Stimulated activated CD8-positive, alpha-beta memory T cell treated with anti-CD3 and anti-CD28 coated beads, Interleukin-4, amount 100 ng/mL, for 1 hour (primary cell): ENCODE measurements around the gene SLC22A16.

Source experiments
- DNase-seq, 2 donors: peaks; one replicate each; pipeline ENCODE4 v3.0.0-alpha.2; 2020; ENCODE audit warnings: low read depth in 2 of 2, low spot score in 1 of 2

SLC22A16 gene

DNA sequence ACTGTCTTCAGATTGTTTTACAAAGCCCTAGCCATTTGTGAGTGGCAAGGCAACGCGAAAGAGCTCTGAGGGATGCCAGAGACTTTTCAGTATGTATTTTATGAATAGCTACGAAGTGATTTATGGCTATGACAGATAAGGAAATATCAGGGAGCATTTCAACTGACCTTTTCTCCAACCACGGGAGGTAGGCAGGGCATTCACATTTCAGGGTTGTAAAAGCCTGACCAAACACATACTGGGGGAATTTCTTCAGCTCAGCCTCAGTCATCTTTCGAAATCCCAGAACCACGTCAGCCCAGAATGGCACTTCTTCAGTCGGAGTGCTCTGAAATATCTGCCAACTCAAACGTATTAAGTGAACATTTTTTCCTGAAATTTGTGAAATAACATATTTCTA, 71.8 kb downstream of the SLC22A16 start:
- no peak for DNase-seq

DNA sequence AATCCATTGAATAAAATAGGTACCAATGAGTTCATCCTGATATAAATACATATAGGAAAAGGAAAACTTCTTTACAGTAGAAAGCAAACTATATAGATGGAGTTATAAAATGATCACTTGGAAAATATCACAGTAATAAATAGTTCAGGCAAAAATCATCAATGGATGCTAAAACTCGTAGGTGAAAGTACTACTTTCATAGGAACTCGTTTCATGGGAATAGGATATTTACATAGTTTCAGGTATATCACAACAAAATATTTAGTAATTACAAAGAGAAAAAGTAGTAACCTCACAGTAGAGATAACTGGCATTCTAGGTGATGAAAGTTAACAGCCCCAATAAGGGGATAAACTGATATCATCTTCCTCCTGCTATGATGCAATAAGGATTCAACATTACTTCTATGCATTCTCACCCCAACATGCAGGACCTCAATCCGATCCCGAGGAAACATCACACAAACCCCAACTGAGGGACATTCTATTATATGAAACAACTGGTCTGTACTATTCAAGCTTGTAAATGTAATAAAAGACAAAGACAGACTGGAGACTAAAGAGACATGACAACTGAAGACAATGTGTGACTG, 74.7 kb downstream of the SLC22A16 start:
- DNase-seq, result no peak

DNA sequence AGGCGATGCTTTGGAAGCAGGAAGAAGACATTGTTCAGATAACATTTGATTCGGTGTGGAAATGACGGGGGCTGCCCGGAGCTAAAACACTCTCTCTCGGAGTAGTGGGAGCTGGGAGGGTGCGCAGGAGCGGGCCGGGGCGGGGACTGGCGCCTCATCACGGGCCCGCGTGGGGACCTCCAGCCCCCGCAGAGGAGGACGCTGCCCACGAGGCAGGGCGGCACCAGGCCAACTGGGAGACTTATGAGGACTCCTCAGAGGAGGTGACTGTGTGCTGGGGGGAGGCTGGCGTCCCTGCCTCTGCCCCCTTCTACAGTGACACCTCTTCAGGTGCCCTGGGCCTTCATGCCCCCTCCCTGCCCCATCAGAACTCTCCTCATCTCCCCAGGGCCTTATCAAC, 76.2 kb downstream of the SLC22A16 start:
- DNase-seq, result no peak

DNA sequence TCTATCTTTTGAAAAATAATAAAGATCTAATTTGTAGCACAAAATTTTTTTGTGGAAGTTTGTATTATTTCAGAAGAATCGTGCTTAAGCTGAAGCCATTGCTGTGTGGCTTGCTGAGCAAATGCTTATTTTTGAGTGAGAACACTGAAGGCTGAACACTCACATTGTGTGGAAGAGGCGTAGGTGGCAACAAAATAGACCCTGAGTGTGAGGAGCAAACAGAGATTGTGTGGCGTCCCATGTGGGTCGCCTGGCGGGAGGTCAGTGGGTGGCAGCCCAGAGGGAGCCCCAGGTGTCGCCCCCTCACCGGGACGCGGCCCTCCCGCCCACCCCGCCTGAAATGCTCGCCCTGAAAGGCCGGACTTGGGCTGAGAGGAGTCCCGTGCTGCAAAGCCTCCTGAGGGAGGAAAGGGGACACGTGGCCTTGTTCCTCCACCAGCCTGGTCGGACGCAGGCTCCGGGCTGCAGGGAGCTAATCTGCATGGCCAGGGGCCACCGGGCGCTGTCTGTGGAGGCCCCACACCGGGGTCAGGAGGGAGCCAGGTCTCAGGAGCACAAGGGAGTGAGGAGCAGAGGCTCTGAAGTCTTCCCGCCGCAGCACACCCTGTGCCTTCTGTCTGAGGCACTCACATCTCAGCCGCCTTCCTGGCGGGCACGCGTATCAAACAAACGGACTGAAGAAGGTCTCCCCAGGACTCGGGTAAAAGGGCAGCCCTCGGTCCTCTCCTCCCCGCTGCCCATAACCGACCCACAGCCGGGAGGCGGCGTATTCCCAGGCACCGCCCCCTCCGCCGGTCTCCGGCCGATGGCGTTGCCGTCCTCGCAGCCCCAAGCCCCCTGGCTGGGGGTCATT, 77.0 kb downstream of the SLC22A16 start:
- DNase-seq, result no peak

DNA sequence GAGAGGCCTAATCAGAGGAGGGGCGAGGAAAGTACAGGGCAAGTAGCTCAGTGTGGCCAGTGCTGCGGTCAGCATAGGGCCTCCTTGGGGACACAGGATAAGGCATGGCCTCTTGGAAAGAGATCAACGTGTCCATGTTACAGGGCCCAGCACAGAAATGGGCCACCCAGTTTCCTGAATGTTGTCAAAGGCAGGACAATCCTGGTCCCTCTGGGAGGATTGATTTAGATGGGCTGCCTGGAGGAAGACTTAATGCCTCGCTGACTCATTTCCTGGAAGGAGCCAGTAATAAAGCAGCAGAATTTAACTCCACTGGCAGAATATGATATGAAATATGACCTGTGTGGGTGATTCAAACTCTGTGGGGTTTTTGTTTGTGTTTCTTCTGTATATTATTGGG, 77.6 kb downstream of the SLC22A16 start:
- DNase-seq, result no peak

DNA sequence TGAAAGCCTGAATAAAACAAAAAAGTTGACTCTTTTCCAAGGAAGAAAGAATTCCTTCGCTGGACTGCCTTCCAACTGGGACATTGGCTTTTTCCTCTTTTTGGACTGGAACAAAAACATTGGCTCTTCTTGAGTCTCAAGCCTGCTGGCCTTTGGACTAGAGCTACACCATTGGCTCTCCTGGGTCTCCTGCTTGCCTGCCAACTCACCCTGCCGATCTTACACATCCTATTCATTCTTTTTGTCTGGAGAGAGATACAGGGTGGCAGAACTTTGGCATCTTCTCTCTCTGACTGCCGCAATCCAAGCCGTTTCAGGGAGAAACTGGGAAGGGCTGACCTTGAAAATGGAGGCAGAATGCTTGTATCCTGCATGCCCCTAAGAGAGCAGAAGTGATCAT, 81.2 kb downstream of the SLC22A16 start:
- DNase-seq, result no peak

DNA sequence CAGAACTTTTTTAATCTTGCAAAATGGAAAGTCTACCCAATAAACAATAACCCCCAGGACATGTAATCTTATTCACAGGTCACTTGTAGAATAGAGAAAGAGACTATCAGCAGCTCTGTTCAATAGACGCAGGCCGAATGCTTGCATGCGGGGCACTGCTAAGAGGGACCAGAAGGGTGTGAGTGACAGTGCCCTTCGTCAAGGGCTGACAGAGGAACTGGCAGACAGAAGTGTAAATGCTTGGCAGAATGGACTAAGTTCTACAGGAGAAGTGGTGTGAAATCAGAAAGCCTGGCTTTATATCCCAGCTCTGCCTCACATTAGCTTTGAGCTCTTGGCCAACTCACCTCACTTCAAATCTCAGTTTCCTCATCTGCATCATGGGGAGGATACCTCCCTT, 82.0 kb downstream of the SLC22A16 start:
- DNase-seq, result no peak

DNA sequence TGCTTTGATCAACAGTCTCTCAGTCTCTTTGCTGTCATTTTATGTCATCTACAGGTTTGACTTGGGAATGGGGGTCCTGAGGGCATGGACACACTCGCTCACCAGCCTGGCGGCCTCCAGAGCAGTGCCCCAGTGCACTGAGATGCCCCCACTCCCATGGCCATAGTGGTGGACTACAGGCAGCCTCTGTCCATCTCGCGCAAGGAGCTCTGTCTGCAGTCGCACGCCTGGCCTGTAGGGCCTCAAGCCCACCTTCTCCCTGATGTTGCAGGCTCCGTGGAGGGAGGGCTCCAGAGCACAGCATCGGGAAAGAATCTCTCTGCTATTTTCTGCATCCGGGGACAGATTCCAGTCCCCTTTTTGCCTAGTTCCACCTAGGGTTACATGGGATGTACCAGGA, 83.7 kb downstream of the SLC22A16 start:
- DNase-seq, result no peak

DNA sequence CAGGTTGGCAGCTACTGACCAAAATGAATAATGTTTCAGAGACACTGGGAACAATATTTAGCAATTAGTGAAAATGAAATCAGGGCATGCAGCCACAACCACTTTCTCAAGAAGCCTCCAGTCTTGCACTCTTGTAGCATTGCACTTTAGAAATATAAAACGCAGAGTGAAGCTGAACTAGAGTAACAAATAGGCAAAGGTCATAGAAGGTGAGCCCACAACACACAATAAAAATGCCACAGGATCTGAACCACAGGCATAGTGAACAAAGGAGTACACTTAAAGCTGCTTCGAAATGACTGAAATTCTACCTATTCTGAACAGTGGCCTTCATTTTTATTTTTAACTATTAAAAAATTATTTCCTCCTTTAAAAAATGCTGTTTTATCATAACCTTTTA, 86.0 kb downstream of the SLC22A16 start:
- DNase-seq, result no peak

DNA sequence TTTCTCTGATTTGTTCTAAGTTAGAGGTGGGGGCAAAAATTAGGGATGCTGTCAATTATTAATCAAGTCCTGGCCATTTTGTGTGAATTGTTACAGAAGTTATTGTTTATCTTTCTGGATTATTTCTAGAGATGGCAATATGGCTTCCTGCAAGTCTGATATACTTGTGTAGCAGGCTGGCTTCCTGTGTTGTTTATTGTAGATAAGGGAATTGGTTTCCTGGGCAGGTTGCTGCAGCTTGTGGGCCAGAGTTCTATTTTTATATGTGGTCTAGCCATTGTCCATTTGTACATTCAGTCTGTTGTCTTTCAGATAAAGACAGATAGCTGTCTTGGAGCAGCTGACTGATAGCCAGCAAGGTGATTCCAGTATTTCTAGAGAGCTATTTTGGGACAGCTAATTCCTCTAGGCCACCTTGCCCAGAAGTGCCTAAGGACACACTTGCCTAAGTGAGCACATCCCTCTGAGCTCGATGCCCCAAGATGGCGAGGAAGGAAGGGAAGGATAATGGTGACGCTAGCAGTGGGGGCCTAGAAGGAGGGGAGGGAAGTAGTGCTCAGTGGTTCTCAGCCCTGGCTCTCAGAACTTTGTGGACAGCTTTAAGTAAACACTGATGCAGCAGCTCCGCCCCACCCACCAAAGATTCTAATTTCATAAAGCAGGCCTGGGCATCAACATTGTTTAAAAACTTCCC, 86.6 kb downstream of the SLC22A16 start:
- DNase-seq, result no peak

DNA sequence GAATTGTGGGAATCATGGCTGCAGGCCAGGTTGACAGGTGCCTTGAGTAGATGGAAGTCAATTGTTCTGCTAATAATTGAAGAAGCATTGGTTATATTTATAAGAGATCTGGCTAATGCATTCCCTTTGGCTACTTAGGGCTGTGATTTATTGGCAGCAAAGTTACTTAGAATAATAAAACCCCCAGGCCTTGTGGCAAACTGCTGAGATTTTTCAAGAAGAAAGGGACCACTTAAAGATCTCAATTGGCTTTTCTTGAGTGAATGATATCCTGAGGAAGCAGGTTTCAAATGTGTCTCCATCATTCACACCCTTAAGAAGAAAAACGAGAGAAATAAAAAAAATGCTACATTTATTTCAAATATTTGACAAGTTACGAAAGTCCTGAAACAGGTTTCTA, 88.4 kb downstream of the SLC22A16 start:
- DNase-seq, result no peak

DNA sequence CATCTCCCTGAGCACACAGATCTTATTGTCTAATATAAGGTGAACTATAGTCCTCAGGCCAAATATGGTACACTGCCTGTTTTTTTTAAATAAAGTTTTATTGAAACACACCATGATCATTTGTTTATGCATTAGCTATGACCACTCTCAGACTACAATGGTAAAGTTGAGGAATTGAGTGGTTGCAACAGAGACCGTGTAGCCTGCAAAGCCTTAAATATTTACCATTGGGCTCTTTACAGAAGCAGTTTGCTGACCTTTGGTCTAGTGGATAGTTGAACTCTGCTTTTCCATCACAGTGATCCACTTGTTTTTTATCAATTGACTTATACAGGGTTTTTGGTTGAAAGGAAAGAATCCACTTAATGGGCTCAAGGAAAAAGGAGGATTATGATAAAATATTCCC, 91.0 kb downstream of the SLC22A16 start:
- no peak for DNase-seq

DNA sequence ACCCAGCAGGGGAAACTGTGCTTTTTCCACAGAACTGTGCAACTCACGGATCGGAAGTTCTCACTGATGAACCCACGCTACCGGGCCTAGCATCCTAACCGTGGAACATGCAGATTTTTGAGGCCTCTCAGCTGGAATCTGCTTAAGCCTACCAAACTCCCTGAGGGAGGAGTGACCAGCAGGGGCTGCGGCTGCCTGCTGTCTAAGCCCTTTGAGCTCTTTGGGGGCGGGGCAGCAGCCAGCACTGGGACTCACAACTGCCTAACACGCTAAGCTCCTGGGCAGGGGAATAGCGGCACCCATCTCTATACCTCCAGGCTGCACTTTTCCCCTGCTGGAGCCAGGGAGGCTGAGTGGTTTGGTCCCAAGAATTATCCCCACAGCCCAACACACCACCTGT, 97.9 kb downstream of the SLC22A16 start:
- DNase-seq, result no peak
